Thoracic aorta (tissue), 2 donors: ENCODE data around the gene RASGEF1B. TPM values are rescaled to one million over a fixed set of nuclear protein-coding genes. Genes with fewer than 3 reads are reported as not detected.

Experiments
- ATAC-seq: fragments of 150-250 bp; one replicate; pipeline ENCODE4 v1.8.0; 2017; ENCODE audit warnings: low read depth; ENCODE audit not compliant: insufficient number of reproducible peaks, low FRiP score
- DNase-seq: peaks from one replicate; pipeline ENCODE4 v3.0.0-alpha.2; 2020; ENCODE audit warnings: low spot score
- H3K27ac ChIP-seq, 2 donors: fragments of 200-600 bp; sonication (generic); 1 replicate in 1 of 2; 2 replicates in 1 of 2; pipeline ENCODE4 v1.5.1; 2016; ENCODE audit warnings: mild to moderate bottlenecking in 2 of 2, moderate library complexity in 2 of 2
- H3K27me3 ChIP-seq: fragments of 200-600 bp; sonication (generic); replicated peaks from 2 replicates; pipeline ENCODE4 v1.6.0; 2016; ENCODE audit warnings: mild to moderate bottlenecking; ENCODE audit not compliant: insufficient read depth
- H3K36me3 ChIP-seq: fragments of 200-600 bp; sonication (generic); one replicate; pipeline ENCODE4 v1.5.1; 2016
- H3K4me1 ChIP-seq, 2 donors: fragments of 200-600 bp; sonication (generic); 1 replicate in 1 of 2; 2 replicates in 1 of 2; pipeline versions ENCODE4 v1.5.1 to v1.6.0; 2016; ENCODE audit warnings: low read depth in 2 of 2, mild to moderate bottlenecking in 1 of 2; ENCODE audit not compliant: control insufficient read depth in 1 of 2
- H3K4me3 ChIP-seq: fragments of 200-600 bp; sonication (generic); 2 replicates; pipeline ENCODE4 v1.5.1; 2016; ENCODE audit warnings: mild to moderate bottlenecking
- H3K9me3 ChIP-seq: fragments of 200-600 bp; sonication (generic); 2 replicates; pipeline ENCODE4 v1.5.1; 2016
- total RNA-seq, 2 donors: library from RNA; depleted of rRNA; stranded (reverse); fragments of >200 nt; gene quantifications; one replicate each; pipeline versions ENCODE4 v1.1.0 to v1.2.3, GENCODE V29; 2016
- TF ChIP-seq, protein P1 (sequence below): fragments of 200-600 bp; sonication (generic); IDR thresholded peaks from one replicate; pipeline ENCODE4 v1.5.1; 2019; ENCODE audit warnings: antibody characterized with exemption

Gene RASGEF1B
- total RNA-seq, 2 donors from 2014 or later: 24.4 to 42.0 TPM

DNA sequence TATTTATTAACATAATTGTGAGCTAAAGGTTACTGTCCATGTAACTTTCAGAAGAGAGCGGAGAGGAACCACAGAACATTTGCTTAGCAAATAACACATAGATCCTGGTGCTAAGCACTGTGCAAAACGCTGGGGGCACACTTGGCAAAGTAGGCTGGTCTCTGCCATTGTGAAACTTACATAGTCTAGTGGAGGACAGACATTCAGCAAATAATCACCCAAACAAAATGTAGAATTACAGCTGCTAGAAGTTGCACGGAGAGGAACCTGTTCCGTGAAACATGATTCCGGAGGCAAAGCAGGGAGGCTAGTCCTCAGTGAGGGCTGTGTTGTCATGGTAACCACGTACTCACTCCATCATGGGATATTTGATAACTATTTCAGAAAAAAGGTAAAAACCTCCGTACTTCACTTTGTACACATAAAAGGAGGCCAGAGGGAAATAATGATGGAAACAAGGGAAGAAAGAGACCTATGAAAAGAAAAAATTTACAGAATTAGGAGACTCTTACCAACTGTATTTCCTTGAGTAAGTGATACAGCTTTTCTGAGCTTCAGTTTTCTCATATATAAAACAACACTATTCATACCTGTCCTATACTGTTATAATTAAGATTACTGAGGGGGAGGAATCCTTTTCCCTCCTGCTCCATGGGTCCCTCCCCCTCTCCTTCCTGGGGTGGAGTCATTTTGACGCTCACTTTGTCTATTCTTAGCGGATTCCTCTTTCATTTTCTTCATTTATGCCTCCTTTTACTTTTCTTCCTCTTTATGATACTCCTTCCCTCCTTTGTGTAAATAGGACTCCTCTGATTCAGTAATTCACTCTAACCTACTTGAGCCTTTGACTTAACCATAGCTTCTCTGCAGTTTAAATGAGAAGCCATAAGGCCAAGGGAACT is 825 bp upstream of the RASGEF1B start:
- TF ChIP-seq, protein P1, sequence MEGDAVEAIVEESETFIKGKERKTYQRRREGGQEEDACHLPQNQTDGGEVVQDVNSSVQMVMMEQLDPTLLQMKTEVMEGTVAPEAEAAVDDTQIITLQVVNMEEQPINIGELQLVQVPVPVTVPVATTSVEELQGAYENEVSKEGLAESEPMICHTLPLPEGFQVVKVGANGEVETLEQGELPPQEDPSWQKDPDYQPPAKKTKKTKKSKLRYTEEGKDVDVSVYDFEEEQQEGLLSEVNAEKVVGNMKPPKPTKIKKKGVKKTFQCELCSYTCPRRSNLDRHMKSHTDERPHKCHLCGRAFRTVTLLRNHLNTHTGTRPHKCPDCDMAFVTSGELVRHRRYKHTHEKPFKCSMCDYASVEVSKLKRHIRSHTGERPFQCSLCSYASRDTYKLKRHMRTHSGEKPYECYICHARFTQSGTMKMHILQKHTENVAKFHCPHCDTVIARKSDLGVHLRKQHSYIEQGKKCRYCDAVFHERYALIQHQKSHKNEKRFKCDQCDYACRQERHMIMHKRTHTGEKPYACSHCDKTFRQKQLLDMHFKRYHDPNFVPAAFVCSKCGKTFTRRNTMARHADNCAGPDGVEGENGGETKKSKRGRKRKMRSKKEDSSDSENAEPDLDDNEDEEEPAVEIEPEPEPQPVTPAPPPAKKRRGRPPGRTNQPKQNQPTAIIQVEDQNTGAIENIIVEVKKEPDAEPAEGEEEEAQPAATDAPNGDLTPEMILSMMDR: no peak
- H3K27me3 ChIP-seq: no peaks in the 10 kb centered on the region
- H3K27ac ChIP-seq: peak overlapping the region; percentile 47 to 81
- H3K4me1 ChIP-seq: peaks cover 5 to 29% of the 10 kb centered on the region in 2 donors
- peak overlapping the region; percentile 92 for H3K4me3 ChIP-seq
- peak; percentile 40 for ATAC-seq
- DNase-seq: no peak
- no peaks in the 10 kb centered on the region for H3K36me3 ChIP-seq
- no peaks in the 10 kb centered on the region for H3K9me3 ChIP-seq

DNA sequence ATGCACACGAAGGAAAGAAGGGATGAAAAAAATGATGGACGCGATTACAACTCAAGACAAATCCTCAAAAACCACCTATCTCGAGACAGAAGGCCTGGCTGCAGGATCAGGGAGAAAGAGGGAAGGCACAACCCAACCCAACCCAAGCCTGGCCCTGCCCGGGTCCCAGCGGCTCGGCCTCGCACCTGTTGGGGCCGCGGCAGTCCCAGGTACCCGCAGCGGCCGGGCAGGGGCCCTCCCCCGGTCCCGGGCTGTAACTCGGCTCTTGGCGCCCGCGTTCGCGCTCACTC is 464 bp downstream of the RASGEF1B start:
- H3K27ac ChIP-seq: peak overlapping the region; percentile 64 to 81
- no peak for DNase-seq
- no peaks in the 10 kb centered on the region for H3K36me3 ChIP-seq
- ATAC-seq: no peak
- H3K27me3 ChIP-seq: no peaks in the 10 kb centered on the region
- H3K4me1 ChIP-seq: peaks cover 5 to 29% of the 10 kb centered on the region in 2 donors
- TF ChIP-seq, protein P1: no peak
- H3K9me3 ChIP-seq: no peaks in the 10 kb centered on the region
- H3K4me3 ChIP-seq: peak overlapping the region; percentile 92

DNA sequence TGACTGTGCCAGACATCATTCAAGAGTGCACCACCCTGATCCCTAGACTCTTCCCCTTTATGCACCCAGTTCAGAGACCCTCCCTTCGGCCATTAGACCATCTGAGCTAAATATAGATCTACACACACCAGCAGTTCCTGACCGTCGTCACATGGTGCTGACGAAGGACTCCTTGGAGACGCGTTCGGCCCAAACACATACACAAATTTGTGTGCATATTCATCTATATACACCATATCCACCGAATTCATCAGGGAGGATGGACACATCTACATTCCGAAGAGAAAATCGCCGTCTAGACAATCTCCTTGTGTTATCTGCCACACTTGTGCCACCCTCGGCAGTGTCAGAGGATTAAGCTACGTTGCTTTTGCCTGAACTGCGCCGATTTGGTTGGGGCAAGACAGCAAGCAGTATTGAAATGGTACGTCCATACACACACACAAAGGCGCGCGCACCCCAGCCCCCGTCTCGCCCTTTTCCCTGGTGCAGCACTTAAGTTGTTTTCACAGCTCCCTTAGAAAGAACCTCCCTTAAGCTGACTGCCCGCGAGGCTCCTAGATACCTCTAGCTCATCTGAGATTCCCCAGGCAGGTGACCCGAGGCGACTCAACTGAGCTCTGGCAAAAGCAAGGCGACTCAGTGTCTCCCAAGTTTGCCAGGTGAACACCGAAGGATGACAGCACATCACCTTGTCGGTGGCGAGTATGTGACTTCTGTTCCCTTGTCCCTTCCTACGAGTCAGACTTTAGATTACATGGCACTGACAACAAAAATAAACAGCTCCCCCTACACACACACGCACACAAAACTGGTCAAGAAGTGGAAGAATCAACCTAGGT is 1.0 kb downstream of the RASGEF1B start:
- DNase-seq (peak; percentile 25), ATAC-seq (no peak)
- Histone ChIP-seq H3K9me3 (no peaks in the 10 kb centered on the region), H3K4me3 (peak overlapping the region; percentile 92), H3K36me3 (no peaks in the 10 kb centered on the region), H3K27me3 (no peaks in the 10 kb centered on the region), H3K27ac (peak overlapping the region; percentile 64 to 81), H3K4me1 (peaks cover 5 to 29% of the 10 kb centered on the region in 2 donors)
- TF ChIP-seq, protein P1: no peak

DNA sequence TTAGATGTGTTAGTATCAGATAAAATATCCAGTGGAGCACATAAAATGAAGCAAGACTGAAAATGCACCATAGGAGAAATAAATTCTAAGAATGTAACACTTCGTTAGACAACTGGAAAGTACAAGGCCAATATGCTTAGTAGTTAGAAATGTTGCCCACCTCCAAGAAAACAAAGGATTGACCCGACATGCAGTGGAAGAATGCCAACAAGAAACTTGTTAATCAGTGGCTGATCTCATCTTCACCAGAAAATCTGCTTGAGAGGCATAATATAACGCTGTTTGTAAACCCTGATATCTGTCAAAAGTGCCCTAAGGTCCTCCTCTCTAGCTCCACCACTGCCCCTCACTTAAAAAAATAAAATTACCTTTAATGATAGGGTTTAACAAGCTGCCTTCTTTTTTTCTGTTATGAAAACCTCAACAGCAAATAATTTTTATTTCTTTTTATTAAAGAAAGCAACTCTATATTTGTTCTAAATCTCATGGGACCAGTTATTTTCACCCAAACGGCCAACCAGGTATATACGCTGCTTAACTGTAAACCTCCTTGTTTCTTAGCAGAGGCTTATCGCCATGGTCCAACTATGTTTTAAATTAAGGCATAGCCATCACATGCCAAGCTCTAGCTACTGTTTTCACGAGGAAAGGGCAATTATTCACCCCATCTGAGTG is 1.8 kb downstream of the RASGEF1B start:
- TF ChIP-seq, protein P1: no peak
- Histone ChIP-seq H3K36me3 (no peaks in the 10 kb centered on the region), H3K4me1 (peaks cover 5 to 29% of the 10 kb centered on the region in 2 donors), H3K27ac (peak overlapping the region in 1 of 2 donors; percentile 81), H3K4me3 (peak overlapping the region; percentile 92), H3K27me3 (no peaks in the 10 kb centered on the region), H3K9me3 (no peaks in the 10 kb centered on the region)
- DNase-seq: no peak
- no peak for ATAC-seq
